GM18511 (cell line): ENCODE measurements around the gene ADD3.

Experiments
- ATAC-seq: cut with Tn5 transposase; IDR thresholded peaks from one replicate; pipeline ENCODE4 v1.9.1; 2021; ENCODE audit warnings: mild to moderate bottlenecking, moderate library complexity; ENCODE audit not compliant: unreplicated experiment

The ADD3 gene, protein sequence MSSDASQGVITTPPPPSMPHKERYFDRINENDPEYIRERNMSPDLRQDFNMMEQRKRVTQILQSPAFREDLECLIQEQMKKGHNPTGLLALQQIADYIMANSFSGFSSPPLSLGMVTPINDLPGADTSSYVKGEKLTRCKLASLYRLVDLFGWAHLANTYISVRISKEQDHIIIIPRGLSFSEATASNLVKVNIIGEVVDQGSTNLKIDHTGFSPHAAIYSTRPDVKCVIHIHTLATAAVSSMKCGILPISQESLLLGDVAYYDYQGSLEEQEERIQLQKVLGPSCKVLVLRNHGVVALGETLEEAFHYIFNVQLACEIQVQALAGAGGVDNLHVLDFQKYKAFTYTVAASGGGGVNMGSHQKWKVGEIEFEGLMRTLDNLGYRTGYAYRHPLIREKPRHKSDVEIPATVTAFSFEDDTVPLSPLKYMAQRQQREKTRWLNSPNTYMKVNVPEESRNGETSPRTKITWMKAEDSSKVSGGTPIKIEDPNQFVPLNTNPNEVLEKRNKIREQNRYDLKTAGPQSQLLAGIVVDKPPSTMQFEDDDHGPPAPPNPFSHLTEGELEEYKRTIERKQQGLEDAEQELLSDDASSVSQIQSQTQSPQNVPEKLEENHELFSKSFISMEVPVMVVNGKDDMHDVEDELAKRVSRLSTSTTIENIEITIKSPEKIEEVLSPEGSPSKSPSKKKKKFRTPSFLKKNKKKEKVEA

DNA sequence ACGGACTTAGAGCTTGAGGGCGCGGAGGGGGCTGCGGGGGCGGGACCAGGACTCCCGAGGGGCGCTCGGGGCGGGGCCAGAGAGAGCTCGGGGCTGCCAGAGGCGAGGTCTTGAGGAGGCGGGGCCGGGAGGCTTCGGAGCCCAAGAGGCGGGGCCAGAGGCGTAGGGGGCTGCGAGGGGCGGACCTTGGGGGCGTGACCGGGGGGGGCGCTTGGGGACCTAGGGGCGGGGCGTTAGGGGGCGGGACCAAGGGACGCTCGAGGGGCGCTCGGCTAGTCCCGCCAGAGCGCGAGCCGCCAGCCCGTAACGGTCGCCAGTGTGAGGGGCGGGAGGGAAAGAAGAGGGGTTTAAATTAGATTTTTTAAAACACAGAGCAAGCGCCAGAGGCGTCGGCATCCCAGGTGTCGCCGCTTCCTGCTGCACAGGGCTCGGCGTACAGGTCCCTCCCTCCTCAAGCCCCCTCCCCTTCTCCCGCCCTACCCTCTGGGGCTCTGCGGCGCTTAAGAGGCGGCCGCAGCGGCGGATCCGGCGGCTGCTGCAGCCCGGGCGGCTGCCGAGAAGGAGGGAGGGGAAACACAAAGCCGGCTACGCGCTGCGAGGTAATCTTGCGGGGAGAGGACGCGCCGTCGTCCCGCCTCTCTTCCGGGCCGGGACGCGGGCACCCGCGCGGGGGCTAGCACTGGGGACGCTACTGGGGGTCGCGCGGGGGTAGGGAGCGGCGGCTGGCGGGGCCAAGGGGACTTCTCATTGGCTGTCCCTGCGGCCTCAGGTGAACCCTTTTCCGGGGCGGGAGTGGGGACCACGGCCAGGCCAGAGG is at the start of gene ADD3:
TSS of gene ADD3 (plus strand) at position 284 of the 817 bp plus-strand sequence. CDS start 92,670 bp downstream, outside the sequence.
- ATAC-seq = peak; percentile 57

DNA sequence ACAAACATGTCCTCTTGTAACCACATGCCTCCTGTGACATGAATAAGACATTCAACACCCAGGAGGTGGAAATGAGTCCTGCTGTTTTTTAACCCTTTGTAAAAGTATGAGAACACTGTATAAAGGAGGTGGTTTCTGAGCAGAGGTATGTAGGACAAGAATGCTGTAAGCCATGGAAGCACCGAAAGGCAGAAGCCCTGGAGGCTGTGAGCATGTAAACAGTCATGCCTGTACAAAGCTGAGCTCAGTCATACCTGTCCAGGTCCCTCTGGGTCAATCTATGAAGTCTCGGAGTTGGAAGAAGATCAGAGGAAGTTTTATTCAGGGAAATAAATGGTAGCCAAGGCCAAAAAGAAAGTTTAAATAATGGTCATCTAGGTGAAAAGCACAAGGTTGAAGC is 49.7 kb upstream of the ADD3 start:
- no peak for ATAC-seq

DNA sequence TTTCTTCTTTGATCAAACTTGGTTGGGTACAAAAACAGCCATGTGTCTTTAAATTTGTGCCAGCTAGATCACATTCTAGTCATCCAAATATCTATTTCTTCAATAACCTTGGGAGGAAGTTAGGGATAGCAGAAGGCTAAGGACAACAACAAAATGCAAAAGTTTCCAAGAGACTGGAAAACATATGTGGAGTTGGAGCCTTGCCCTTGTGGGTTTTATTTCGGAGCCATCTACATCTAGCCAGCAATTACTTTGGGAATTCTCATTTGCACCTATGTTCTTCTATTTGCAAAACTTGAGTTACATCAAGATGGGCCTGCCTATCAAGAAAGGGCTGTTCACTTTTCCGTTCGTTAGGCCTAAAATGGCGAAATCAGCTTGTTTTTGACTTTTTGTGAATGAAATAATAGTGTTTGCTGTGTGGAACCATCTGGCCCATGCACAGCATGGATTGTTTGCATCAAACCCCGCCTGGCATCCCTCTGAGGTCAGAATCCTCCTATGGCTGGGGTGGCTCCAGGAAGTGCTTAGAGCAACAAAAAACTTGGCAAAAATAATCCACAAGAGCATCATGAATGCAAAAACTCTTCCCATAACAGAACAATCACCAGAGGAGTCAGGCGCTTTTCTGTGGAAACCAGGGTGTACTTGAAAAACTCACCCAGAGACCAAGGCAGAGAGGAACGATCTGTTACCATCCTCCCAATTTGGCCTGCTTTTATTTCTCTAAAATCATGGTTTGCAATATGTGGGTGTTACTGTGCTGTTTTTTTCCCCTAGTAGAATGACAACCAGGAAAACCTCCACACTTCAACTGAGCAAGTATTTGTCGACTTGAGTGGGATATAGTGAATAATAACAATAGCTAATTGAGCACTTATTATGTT is 48.3 kb upstream of the ADD3 start:
- ATAC-seq = no peak

- ATAC-seq = no peak
Observed at GRCh38 chr10:109960682-109961081, 47.1 kb upstream of the ADD3 start.

- ATAC-seq = no peak
Observed at GRCh38 chr10:109961174-109962001, 46.4 kb upstream of the ADD3 start.

GRCh38 chr10:109962247-109962646 is 45.5 kb upstream of the ADD3 start:
- no peak for ATAC-seq

DNA sequence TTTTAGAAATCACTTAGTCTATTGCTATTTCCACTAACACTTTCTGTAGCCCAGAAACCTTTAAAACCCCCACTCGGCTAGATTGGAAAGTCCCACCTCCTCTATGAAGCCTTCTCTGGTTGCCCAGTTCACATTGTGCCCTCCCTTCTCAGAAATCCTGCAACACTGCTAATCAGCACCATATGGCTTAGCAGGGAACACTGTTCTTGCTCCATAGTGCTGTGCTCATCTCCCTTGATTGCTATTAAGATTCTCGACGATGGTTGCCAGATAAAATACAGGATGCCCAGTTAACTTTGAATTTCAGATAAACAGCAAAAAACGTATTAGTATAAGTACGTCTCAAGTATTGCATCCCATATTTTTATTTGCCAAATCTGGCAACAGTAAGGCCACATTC is 44.3 kb upstream of the ADD3 start:
- no peak for ATAC-seq

DNA sequence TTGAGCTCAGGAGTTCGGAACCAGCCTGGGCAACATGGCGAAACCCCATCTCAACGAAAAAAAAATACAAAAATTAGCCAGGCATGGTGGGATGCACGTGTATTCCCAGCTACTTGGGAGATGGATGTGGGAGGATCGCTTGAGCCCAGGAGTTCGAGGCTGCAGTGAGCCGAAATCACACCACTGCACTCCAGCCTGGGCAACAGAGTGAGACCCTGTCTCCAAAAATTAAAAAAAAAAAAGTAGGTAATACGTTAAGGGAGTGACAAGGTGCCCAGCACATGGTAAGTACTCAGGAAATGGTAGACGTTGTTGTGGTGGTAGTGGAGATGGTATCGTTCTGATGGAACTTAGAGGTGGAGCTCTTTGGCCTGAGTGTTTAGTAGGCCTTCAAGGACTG is 43.5 kb upstream of the ADD3 start:
- ATAC-seq = no peak

DNA sequence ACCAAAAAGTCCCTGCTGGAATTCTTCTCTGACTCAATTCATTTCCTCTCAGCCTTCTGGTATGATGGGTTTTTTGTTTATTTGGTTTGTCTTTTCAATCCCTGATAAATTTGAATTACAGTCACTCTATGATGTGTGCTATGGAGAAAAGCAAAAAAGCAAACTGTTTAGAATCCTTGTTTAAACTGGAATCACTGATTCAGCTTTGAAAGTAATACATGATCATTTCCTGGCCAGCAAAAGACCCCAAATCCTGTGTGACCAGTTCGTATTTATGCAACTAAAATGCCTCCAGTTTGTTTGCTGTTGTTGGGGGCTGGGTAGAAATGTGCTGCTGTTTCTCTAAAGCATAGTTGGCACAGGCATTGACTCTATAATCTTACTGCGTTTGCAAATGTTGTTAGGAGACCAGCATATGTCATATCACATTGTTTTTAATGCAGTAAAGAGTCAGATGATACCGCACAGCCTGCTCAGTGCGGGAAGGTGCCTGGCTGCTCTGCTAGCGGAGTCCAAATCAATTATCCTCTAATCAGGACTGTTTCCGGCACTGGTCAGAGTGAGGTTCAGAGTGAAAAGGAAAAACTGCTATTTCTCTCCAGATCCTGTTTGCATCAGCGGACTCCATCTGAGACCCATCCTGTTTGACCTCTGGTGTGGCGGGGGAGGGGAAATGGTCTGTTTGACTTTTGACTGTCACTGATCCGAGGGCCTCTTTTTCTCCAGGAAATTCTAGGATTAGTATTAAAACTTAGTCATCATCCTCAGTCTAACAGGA is 40.6 kb upstream of the ADD3 start:
- ATAC-seq = no peak

DNA sequence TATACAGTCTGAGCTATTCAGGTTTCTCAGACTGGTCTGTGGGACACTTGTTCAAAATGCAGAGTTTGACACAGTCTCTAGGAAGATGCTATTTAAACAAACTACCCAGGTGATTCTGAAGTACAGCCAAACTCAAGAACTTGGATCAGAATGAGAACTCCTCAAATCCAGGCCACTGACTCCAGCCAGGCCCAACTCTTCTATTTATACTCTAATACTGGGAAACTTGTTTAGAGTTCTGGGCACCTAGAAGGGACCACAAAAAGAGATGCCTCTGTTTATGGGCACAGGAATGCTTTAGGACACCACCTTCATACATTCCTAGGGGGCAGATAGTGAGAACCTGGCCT is 40.1 kb upstream of the ADD3 start:
- ATAC-seq = no peak

DNA sequence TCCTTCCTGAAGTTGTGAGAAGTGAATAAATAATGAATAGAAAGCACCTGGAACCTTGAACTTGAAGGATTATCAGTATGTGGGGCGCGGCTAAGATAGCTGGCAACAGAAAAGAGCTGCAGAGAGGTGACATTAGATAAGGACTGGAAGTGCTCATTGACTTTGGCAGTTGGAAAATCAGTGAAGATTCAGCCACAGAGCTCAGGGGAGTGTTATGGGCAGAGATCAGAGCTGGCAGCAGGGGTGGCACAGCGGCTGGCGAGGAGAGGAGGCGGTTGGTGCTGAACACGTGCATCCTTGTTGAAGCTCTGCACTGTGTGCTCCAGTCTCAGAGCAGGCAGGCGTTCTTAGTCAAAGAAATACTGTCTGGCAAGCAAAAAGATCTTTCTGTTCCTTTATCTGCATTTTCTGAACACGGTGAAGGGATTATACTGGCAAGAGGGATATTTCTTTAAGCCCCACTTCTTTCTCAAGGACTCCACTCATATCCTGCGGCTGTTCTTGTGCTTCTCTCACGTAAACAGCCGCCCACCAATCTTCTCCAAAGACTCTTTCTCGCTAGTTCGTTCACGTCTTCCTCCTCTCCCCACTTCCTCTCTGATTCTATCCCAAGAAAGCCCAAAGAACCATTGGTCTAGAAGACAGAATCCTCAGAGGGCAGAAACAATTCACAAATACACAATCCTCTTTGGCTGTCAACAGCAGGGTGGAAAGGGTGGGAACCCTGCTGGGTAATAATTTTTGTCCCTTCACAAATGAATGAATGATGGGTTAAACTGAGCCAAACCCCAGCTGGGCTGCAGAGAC is 38.6 kb upstream of the ADD3 start:
- no peak for ATAC-seq

DNA sequence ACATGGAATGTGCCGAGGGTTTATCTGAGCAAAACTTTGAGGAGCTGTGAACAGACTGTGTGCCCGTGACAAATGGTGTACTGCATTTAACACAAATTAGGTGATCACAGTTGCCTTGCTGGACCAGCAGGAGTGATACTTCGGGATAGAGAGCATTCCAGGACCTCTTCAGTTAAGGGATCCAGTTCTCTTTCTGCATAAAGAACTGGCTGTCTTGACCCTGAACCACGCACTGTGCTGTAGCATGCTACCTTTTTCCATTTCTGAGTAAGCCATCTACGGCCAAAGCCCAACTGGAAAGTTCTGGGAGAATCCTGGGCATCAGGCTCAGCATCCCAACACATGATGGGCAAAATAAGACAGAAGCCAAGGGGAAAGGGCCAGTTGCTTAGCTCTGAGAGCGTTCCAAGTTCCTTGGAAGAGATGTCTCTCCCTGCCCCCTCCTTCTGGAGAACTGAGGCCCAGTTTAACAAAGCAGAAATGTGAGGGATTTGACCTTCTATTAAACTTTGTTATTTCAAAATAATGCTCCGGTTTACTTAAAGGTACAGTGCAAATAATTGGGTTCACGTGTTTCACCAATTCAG is 37.9 kb upstream of the ADD3 start:
- ATAC-seq = no peak

DNA sequence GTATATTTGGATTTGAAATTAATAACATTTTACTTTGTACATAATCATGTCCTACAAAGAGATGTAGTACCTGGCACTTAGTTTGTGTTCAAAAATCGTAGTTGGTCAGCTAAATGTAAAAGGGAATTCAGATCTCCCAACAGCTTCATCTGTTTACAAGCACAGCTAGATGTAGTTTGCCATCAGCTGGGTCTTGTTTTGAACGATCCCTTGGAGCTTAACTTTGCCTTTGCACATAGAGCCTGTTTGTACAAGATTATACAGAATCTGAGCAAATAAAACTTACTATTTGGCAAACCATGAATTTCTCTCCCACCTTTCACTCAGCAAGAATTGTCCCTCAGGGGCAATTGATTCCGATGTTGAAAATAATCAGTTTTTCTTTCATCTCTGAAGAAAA is 36.1 kb upstream of the ADD3 start:
- no peak for ATAC-seq

DNA sequence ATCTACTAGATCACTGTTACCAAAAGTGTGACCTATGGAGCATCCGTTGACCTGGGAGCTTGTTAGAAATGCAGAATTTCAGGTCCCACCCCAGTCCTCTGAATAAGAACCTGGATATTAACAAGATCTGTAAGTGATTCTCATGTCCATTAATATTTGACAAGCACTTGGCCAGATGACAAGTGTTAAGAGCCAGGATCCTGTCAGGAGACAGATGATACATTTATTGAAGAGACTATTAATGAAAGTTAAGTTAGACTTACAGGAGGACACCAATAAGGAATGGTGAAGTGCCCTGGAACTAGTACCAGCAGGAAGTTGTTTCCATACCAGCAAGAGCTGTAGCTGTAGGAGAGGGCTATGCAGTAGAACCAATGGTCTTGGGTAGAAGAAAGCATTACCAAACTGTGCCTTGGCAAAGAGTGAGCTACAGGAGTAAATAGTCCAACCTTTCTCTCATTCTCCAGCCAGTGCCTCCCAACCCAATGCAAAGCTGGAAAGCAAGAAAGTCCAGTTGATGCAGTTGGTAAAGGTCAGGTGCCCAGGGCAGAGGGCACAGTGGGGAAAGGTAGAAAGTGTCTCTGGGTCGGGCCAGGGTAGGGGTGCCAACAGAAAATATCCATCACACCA is 35.3 kb upstream of the ADD3 start:
- ATAC-seq = no peak

GRCh38 chr10:109973326-109973829 is 34.4 kb upstream of the ADD3 start:
- ATAC-seq = no peak

- no peak for ATAC-seq
Observed at GRCh38 chr10:109974504-109975191, 33.1 kb upstream of the ADD3 start.
